Measurements from ENCODE around the gene BANF2.

- TF ChIP-seq, protein P1, sequence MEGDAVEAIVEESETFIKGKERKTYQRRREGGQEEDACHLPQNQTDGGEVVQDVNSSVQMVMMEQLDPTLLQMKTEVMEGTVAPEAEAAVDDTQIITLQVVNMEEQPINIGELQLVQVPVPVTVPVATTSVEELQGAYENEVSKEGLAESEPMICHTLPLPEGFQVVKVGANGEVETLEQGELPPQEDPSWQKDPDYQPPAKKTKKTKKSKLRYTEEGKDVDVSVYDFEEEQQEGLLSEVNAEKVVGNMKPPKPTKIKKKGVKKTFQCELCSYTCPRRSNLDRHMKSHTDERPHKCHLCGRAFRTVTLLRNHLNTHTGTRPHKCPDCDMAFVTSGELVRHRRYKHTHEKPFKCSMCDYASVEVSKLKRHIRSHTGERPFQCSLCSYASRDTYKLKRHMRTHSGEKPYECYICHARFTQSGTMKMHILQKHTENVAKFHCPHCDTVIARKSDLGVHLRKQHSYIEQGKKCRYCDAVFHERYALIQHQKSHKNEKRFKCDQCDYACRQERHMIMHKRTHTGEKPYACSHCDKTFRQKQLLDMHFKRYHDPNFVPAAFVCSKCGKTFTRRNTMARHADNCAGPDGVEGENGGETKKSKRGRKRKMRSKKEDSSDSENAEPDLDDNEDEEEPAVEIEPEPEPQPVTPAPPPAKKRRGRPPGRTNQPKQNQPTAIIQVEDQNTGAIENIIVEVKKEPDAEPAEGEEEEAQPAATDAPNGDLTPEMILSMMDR (IDR thresholded peaks at IDR 0.05) = no peak
- TF ChIP-seq EP300 (IDR thresholded peaks at IDR 0.05) (no peak), POLR2AphosphoS5 (IDR thresholded peaks at IDR 0.05) (peak in 1 of 3 donors; percentile 7), POLR2A (IDR thresholded peaks at IDR 0.05) (no peak)
Observed at GRCh38 chr20:17679941-17680835, 19.6 kb upstream of the BANF2 start.

Measured in suprapubic skin (tissue), 4 donors.